Pulmonary artery endothelial cell (primary cell): Measurements from ENCODE around the gene RPH3AL. TPM values are rescaled to one million over a fixed set of nuclear protein-coding genes. Genes with fewer than 3 reads are reported as not detected.
"Not testable (repeated sequence)": the region's sequence is repeated elsewhere in the genome, so short reads cannot be mapped to it uniquely, and the experiment has no call there.

Experiments used
- DNase-seq: peaks from one replicate; pipeline ENCODE4 v3.0.0-alpha.2; 2011; ENCODE audit warnings: low read depth, low spot score
- total RNA-seq: library from RNA; depleted of rRNA; stranded (reverse); fragments of >200 nt; gene quantifications from 2 replicates; pipeline ENCODE4 v1.2.3, GENCODE V29; 2014

Gene RPH3AL
- total RNA-seq, 1 donor from 2014 or later: 5.4 TPM

DNA sequence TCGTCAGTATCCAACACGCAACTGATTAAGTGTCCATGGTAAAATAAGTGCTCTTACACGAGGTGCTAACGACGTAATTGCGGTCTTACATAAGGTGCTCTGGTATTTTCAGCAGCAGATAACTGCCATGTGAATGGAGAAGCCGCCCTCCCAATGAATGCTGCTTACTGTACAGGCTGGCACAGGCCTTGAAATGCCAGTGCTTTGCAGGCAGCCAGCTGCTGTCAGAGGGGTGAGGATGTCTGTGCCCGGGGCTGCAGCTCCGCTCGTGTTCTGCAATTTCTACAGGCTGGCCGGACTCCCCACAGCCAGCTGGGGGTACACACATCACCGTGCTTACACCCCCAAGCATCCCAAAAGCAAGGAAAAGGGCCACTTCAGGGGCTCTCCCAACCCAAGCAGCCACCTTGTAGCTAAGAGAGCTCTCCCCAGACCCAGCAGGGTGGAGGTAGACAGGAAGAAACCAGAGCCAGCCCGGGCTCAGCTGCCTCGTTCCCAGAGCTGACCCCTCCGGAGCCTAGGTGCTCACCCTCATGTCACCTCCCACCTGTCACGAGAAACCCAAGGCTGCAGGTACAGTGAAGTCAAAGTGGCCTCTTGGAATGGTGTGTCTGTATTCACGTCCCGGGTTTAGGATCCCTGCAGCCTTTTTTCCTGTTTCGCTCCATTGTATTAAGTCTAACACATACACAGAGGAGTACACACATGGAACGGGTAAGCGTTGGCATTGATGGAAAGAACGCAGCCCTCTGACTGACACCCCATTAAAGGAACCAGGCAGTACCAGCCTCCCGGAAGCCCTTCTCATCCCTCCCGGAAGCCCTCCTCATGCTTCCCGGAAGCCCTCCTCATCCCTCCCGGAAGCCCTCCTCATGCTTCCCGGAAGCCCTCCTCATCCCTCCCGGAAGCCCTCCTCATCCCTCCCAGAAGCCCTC, 27.2 kb upstream of the RPH3AL start:
- DNase-seq: no peak

DNA sequence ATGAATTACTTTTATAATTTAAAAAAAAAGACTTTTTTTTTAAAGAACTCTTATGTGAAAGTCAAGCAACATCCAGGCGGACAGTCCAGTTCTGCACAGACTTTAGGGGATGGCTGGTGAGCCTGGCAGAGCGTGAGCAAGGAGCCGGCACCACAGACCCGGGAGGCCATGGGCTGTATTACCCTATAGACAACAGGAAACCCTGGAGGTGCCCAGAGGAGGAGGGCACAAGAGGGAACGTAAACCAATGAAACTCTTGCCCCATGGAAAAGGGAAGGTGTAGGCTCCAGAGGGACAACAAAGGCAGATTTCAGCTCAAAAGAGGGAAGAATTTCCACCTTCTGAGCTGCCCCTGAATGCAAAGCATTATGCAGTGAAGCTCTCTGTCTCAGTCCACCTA, 25.5 kb upstream of the RPH3AL start:
- no peak for DNase-seq

DNA sequence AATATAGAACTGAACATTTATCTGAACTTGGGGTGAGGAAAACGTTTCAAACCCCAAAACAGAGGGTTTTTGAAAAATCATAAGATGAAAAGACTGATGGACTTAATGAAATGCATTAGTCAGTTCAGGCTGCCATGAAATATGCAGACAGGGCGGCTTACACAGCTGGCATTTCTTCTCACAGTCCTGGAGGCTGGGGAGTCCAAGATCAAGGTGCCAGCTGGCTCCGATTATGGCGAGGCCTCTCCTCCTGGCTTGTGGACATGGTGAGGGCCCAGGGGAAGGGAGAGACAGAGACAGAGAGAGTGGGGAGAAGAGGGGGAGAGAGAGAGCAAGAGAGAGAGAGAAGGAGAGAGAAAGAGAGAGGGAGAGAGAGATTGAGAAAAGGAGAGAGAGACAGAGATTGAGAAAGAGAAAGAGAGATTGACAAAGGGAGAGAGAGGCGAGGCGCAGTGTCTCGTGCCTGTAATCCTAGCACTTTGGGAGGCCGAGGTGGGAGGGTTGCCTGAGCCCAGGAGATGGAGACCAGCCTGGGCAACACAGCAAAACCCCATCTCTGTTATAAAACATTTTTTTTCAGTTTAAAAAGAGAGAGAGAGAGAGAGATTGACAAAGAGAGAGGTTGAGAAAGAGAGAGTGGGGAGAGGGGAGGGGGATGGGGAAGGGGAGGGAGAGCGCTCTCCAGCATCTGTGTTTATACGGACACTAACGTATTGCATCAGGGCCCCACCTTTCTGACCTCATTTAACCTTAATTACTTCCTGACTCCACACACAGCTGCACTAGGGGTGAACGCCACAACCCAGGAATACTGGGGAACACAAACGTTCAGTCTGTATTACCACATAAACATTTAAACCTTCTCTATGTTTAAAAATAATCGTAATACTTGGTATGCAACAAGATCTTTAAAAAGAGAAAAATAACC, 24.6 kb upstream of the RPH3AL start:
- no peak for DNase-seq

DNA sequence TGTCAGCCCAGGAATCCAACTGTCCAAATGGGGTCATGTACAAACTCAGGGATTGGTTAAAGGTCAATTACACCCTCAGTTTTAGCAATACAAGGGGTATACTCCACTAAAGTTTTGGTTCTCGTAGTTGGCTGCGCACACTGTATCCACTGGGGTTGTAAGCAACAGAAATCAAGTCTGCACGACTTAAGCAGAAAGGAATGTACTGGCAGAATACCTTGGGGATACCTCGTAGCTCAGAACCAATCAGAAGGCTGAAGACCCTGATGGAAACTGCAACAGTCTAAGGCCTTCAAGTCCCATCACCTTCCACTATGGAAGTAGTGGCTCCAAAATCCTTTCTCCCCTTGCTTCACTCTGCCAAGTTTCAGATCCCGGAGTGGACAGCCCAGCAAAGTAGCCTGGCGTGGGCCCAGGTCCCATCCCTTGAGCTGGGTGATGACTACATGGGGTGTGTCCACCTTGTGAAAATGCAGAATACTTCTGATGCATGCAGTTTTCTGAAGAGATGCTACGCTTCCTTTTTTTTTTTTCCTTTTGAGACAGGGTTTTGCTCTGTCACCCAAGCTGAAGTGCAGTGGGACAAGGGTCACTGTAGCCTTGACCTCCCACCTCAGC, 21.1 kb upstream of the RPH3AL start:
- DNase-seq: no peak

DNA sequence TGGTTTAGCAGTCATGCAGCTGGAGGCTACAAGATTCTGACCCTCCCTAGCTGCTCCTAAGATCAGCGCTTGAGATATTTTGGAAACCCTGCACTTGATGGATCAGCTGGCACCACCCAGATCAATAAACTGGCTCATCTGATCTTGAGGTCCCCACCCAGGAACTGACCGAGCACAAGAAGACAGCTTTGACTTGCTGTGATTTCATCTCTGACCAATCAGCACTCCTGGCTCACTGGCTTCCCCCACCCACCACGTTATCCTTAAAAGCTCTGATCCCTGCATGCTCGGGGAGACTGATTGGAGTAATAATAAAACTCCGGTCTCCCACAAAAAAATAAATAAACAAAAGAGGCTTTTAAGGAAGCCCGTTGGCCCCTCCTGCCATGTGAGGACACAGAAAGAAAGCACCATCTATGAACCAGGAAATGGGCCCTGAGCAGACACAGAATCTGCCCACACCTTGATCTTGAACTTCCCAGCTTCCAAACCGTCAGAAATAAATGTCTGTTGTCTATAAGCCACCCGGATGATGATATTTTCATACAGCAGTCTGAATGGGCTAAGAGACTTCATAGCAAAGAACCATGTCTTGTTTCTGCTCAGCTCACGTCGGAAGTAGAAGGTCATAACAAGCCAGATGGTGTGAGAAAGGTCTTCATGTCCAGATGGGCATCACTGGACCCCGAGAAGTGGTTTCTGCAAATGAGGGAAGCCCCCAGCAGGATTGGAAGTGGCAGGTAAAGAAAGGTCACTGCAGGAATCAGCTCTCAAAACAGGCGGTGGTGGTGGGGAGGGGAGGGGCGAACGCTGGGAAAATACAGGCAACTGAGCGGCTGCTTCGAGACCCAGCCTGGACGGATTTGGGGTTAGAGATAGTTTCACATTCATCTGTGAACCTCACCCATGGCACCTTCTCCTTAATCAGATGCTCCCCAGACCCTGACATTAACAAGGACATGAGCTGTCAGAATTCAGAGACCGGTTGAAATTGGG, 19.8 kb upstream of the RPH3AL start:
- no peak for DNase-seq

DNA sequence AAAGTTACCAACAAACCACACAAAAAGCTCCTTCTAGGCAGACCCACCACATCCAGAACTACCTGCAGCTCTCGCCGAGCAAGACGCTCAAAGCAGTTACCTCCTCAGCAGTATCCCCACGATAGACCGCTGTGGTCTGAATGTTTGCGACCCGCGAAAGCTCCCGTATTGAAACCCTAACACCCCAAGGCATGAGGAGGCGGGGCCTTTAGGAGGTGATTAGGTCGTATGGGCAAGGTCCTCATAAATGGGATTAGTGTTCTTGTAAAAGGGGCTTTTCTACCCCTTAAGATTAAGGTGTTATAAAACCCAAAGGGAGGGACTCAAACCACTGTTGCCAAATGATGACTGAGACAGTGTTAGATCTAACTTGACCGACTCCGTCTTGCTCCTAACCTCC, 19.0 kb upstream of the RPH3AL start:
- DNase-seq: no peak

DNA sequence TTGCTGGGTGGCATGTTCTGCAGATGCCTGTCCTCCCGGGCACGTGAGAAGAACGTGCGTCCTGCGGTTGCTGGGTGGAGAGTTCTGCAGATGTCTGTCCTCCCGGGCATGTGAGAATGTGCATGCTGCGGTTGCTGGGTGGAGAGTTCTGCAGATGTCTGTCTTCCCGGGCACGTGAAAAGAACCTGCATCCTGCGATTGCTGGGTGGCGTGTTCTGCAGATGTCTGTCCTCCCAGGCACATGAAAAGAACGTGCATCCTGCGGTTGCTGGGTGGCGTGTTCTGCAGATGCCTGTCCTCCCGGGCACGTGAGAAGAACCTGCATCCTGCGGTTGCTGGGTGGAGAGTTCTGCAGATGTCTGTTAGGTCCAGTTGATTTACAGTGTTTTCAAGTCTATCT, 15.0 kb upstream of the RPH3AL start:
- DNase-seq: not testable (repeated sequence)

DNA sequence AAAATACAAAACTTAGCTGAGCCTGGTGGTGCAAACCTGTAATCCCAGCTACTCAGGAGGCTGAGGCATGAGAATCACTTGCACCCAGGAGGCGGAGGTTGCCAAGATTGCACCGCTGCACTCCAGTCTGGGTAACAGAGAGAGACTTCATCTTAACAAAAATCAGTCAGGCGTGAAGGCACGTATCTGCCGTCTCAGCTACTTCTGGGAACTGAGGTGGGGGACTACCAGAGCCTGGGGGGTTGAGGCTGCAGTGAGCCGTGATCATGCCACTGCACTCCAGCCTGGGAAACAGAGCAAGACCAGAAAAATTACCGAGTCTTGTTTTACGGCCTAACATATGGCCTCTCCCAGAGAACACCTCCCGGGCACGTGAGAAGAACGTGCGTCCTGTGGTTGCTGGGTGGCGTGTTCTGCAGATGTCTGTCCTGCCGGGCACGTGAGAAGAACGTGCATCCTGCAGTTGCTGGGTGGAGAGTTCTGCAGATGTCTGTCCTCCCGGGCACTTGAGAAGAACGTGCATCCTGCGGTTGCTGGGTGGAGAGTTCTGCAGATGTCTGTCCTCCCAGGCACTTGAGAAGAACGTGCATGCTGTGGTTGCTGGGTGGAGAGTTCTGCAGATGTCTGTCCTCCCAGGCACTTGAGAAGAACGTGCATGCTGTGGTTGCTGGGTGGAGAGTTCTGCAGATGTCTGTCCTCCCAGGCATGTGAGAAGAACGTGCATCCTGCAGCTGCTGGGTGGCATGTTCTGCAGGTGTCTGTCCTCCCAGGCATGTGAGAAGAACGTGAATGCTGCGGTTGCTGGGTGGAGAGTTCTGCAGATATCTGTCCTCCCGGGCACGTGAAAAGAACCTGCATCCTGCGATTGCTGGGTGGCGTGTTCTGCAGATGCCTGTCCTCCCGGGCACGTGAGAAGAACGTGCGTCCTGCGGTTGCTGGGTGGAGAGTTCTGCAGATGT, 14.3 kb upstream of the RPH3AL start:
- not testable (repeated sequence) for DNase-seq

DNA sequence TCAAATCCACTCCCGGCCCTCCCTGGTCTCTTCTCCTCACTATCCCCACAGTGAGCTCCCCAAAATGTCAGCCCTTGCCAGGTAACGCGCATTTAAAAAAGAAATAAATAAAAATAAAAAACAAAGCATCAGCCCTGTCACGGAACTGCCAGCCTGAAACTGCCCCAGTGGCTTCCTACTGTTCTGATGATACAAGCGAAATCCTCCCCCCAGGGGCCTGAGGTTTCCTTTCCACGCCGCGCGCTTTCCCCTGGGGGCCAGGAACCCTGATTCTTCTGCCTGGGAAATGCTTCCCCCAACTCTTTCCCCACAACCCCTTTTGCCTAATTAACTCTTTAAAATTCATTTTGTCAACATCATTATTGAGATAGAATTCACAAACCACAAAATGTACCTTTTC, 12.2 kb upstream of the RPH3AL start:
- DNase-seq: no peak

DNA sequence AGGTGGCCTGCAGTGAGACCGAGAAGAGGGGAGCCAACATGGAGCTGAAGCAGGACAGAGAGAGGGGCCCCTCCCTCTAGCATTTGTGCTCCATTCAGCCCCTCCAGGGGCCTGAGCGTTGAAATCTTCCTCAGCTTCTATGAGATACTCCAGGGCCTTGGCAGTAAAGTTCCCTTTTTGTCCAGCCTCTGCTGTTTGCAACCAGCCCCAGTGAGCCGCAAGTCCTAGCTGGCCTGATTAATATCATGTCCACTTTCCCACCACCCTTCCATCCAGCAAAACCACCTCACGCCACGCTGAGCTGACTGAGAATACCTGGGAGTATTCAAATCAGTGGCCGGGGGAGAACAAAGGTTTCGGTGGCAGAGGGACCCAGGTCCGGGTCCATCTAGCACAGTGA, 11.7 kb upstream of the RPH3AL start:
- no peak for DNase-seq

DNA sequence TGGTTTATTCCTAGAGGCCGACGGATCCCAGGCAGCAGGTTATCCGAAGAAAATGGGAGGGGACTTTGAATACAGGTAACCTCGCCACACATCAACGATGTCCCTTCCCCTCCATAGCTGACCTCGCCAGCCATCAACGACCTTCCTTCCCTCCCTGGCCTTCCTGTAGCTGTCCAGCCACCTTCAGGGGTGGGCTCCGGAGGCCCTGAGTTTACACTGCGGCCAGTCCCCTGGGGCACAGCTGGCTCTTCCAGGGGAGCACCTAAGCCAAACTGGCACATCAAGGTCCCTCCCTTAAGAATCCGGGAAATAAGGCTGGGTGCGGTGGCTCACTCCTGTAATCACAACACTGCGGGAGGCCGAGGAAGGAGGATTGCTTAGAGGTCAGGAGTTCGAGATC, 10.1 kb upstream of the RPH3AL start:
- DNase-seq: no peak

DNA sequence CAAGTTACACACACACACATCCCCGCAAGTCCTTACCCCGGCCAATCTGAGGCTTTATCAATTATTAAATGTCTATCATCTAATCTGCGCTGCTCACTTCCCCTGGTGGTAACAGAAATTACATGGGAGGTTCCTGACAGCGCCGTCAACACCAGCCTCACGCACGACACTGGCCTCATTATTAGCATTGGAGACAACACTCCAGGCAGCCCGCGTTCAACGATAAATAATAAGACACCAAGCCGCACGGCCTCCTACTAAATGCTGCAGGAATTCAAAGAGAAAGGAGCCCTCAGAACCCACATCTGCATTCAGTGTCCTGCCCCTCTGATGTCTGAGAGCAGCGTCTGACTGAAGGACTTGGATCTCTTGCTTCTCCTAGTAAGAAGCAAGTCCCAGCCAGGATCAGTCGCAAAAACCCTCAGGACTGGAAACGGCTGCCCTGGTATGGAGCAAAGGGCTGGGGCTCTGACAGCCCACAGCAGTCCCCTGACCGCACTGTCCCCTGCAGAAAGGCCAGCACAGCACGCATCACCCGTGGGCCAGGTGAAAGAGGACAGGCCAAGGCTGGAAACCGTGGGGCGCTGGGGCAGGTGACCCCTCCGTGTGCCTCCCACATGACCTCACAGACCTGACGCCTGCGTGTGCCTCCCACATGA, 7.6 kb upstream of the RPH3AL start:
- no peak for DNase-seq

DNA sequence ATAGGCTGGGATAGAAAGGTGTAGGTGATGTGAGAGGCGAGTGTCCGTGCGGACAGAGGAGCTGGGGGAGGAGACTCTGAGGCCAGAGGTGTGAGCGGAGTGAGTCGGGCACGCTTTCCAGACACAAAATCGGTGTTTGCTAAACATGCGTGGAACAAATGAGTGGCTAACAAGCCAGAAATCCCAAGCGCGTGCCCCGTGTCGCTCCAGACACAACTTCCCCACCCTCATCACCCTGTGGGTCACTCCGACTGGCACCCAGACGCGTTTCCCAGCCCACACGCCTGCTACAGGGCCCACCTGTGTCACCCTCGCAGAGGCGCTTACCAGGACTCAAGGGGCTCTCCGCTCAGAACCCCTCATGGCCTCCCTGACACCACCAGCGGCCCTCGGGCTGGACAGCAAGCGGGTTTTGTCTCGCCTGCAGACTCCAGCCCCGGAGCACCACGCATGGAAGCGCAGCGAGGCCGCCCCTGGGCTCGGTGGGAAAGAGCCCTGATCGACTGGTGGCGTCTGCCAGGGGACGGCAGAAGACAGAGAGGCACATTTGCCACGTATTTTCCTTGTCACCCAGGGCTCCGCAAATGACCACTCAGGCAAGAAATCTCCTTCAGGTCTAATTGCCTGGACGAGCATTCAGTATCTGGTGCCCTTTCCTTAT, 6.0 kb upstream of the RPH3AL start:
- DNase-seq: no peak

DNA sequence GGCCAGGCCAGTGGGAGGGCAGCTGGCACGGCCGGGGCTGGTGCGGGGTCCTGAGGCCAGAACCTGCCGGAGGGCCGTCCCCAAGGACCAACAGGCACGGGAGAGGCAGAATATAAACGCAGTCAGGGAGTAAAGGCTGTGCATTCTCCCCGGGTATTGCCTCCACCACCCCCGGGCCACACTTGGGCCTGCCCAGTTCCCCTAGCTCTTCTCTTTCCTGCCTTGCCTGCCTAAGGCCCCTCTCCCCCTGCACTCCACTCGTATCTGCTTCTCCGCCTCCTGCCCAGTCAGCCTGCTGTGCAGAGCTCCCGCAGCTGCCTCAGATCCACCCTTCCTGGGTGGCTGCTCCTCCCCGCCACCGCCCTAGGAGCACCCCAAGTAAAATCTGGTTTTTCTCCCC, 5.0 kb upstream of the RPH3AL start:
- DNase-seq: no peak

DNA sequence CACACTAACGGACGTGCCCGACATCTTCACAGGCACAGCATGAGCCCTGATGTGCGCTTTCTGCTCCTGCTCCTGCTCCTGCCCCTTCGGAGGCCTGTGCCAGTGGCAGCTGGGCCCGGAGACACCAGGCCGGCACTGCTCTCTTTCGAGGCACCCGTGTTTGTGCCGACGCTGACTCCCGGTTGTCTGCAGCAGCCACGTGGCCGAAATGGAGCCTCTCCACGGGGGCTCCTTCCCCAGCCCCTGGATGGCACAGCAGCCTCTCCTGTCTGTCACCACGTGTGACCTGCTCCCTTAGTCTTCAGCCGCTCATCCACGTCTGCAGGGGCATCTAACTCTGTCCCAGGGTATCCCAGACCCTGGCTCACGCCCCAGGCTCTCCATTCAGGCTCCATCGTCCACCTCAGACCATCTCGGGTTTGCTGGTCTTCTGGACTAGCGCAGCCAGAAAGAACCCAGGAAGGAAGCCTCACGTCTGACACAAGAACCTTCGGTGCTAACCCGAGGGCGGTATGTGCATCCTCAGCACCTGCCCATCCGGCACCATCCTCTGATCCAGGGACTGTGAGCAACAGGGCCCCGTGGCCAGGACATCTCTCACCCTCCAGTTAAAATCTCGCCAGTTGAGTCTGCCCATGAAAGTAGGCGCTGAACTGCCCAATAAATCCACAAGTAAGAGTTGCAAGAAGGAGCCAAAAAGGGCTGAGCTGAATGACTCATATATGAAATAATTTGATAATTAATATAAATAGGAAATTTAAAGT, 4.2 kb upstream of the RPH3AL start:
- DNase-seq: no peak

DNA sequence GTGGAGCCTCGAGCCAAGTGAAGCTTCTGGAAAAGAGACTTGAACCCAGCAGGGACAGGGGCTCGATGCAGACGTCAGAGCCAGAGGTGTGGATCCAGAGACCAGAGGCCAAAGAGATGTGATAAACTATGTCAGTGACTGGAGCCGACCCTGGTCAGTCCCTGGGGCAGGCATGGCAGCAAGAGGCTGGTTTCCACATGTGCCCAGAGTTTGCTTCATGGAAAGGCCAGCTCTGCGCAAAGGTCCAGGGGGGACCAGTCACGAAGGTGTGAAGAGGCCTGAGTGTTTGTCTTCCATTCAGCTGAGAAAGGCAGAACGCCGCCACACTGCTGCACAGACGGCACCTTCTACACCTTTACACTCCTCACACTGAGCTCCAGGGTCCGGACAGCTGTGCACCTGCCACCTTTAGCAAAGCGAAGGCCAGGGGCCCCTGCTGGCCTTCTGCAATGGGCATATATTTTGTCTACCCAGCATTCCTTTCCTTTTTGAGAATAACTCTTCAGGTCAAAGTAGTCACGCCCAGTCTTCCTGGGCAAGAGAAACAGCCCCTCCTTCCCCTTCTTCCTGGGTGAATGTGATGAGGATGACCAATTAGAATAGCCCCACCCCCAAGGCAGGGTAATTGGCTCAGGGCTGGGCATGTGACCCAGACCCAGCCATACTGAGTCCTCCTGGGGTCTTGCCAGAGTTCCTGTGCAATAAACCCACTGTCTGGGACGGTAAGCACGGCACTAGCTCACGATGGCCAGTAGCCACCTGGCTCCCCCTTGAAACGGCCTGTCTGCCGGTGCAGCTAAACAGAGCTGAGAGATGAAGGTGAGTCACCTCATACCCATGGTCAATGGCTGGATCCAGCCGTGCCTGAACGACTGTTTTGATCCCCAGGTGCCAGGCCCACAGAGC, 2.3 kb upstream of the RPH3AL start:
- DNase-seq: no peak

DNA sequence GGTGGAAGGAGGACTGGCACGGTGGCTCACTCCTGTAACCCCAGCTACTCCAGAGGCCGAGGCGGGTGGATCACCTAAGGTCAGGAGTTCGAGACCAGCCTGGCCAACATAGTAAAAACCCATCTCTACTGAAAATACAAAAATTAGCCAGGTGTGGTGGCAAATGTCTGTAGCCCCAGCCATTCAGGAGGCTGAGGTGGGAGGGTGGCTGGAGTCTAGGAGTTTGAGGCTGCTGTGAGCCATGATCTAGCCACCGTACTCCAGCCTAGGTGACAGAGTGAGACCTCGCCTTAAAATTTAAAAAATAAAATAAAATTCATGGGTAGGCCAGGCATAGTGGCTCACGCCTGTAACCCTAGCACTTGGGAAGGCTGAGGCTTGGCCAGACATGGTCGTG, 1.2 kb upstream of the RPH3AL start:
- DNase-seq: no peak
